H1 (cell line): ENCODE data around the gene CHPT1. TPM values are rescaled to one million over a fixed set of nuclear protein-coding genes. Genes with fewer than 3 reads are reported as not detected.

Experiments used
- CTBP2 ChIP-seq: IDR thresholded peaks from 2 replicates; pipeline ENCODE4 v1.7.0; 2011; ENCODE audit warnings: borderline replicate concordance, mild to moderate bottlenecking, moderate library complexity, mixed read lengths, low read length; ENCODE audit not compliant: insufficient read depth, insufficient read length
- polyA plus RNA-seq, 7 experiments: library from polyadenylated mRNA; depleted of rRNA in 3 of 7; stranded (reverse) in 5 of 7; unstranded in 2 of 7; fragments of >200 nt in 5 of 7; fragments of 200-250 nt in 2 of 7; gene quantifications; 1 replicate in 5 of 7; 2 replicates in 1 of 7; 4 replicates in 1 of 7; pipeline versions ENCODE4 v1.2.1 to v1.2.3, GENCODE V29; 2011 to 2013; ENCODE audit warnings: missing spikeins in 2 of 7, mixed read lengths in 2 of 7
- total RNA-seq: library from RNA; stranded (reverse); fragmentation: NEBNext Ultra II Directional; extraction: Animal tissue kit (Norgen Biotek cat#: 25700); gene quantifications from 2 replicates; pipeline ENCODE4 v1.2.1, GENCODE V29; 2021

The CHPT1 gene
- total and polyA plus RNA-seq, 2 of the 8 experiments (the other 6 are each of a cell fraction or from before 2014, with no cell fraction given) = 13.3 to 22.5 TPM

DNA sequence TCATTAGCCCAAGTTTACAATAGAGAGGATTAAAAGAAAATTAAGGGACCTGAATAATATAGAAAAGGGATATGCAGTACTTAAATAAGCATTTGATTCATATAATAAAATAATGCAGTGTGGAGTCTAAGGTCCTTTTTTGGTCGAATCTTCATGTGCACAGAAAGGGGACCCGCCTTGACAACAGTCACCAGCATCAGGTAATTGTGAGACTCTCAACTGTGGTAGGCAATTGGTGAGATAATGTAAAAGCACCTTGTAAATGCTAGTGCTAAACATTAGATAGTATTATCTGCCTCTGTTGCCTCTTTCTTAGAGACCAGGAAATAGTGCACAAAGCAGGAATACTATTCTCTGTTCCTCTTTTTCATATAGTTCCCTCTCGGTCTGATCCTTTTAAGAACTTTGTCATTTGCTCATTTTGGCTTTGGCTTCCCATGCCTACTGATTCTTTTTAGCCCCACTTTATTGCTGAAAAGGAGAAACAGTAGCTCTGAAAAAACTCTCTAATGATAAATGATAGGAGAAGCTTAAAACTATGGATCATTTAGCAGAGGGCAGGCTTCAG lies 17.5 kb downstream of the CHPT1 start (continued):
- TF ChIP-seq CTBP2 = no peak
